Breast epithelium (tissue), 4 donors: ENCODE data around the gene PLPPR3. TPM values are rescaled to one million over a fixed set of nuclear protein-coding genes. Genes with fewer than 3 reads are reported as not detected.
A peak's percentile ranks its signal among the peaks of the same experiment; 100 is the strongest.

Experiments
- DNase-seq, 2 donors: peaks; one replicate each; pipeline ENCODE4 v3.0.0-alpha.2; 2019; ENCODE audit warnings: low spot score in 2 of 2
- H3K27ac ChIP-seq, 2 donors: fragments of 200-600 bp; sonication (generic) in 1 of 2; one replicate each; pipeline ENCODE4 v1.5.1; 2016 to 2019; ENCODE audit warnings: mild to moderate bottlenecking in 1 of 2
- H3K27me3 ChIP-seq, 2 donors: fragments of 200-600 bp; sonication (generic) in 1 of 2; one replicate each; pipeline versions ENCODE4 v1.5.1 to v1.6.0; 2017 to 2019; ENCODE audit warnings: control low read depth in 1 of 2, mild to moderate bottlenecking in 1 of 2
- H3K36me3 ChIP-seq: fragments of 200-600 bp; one replicate; pipeline ENCODE4 v1.5.1; 2019
- H3K4me1 ChIP-seq, 2 donors: fragments of 200-600 bp; sonication (generic); one replicate each; pipeline ENCODE4 v1.5.1; 2016 to 2019; ENCODE audit warnings: control low read depth in 1 of 2
- H3K4me3 ChIP-seq, 3 donors: fragments of 200-600 bp; sonication (generic); 1 replicate in 2 of 3; 2 replicates in 1 of 3; pipeline ENCODE4 v1.5.1; 2016 to 2019; ENCODE audit warnings: mild to moderate bottlenecking in 3 of 3, moderate library complexity in 2 of 3
- H3K9me3 ChIP-seq, 2 donors: fragments of 200-600 bp; sonication (generic) in 1 of 2; one replicate each; pipeline ENCODE4 v1.5.1; 2016 to 2019; ENCODE audit warnings: control low read depth in 1 of 2
- CTCF ChIP-seq, 3 donors: fragments of 450-650 bp; IDR thresholded peaks; one replicate each; pipeline ENCODE4 v1.5.1; 2016 to 2017; ENCODE audit warnings: antibody characterized with exemption in 3 of 3, mild to moderate bottlenecking in 3 of 3, moderate library complexity in 3 of 3
- POLR2A ChIP-seq: fragments of 450-650 bp; IDR thresholded peaks from one replicate; pipeline ENCODE4 v1.6.1; 2016; ENCODE audit warnings: antibody characterized with exemption, mild to moderate bottlenecking, moderate library complexity
- POLR2AphosphoS5 ChIP-seq, 3 donors: sonication (generic); formaldehyde crosslinking; IDR thresholded peaks; one replicate each; pipeline ENCODE4 v1.6.1; 2017; ENCODE audit warnings: antibody characterized with exemption in 3 of 3
- intact Hi-C: fragments of 100-400 bp; cut with DNase I; formaldehyde crosslinking; loops from one replicate; pipeline ENCODE4 v1.15.1; 2023; ENCODE audit warnings: low total_unique reads
- total RNA-seq, 3 donors: library from RNA; depleted of rRNA; stranded (reverse); fragments of >200 nt; gene quantifications; one replicate each; pipeline ENCODE4 v1.1.0, GENCODE V29; 2016

PLPPR3 gene
- total RNA-seq, 3 donors from 2014 or later: 6.9 to 9.1 TPM; not detected in 1

- Histone ChIP-seq H3K4me1 (no peaks in the 10 kb centered on the region), H3K36me3 (peaks cover 14% of the 10 kb centered on the region), H3K9me3 (no peaks in the 10 kb centered on the region), H3K27me3 (no peaks in the 10 kb centered on the region), H3K4me3 (no peak overlapping the region), H3K27ac (no peak overlapping the region)
- no peak for DNase-seq
- TF ChIP-seq POLR2AphosphoS5 (IDR thresholded peaks at IDR 0.05): no peak
- TF ChIP-seq CTCF (IDR thresholded peaks at IDR 0.05): no peak
- no peak for TF ChIP-seq POLR2A
- intact Hi-C loops: no loop called here
Observed at GRCh38 chr19:813219-814151, 8.3 kb downstream of the PLPPR3 start.

DNA sequence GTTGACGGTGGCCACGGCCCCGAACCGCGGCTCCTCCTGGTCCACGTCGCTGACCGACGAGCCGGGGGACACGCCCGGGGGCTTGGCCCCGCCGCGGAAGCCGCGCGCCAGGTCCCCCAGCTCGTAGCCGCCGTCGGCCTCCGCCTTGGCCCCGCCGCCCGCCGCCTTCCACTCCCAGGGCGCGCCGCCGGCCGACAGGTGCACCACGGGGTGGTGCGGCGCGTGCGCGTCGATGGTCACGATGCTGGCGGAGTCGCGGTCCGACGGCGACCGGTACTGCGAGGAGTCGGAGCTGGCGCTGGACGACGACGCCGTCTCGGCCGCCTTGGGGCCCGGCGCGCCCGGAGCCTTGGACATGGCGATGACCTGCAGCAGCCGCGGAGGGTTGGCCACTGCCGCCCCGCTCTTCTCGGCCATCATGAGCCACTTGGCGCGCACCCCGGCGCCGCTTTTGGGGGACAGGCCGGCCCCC is 9.0 kb downstream of the PLPPR3 start:
- intact Hi-C loops: no loop called here

GRCh38 chr19:812049-812746 is 9.6 kb downstream of the PLPPR3 start:
- Histone ChIP-seq H3K9me3 (no peaks in the 10 kb centered on the region), H3K27ac (no peak overlapping the region), H3K27me3 (no peaks in the 10 kb centered on the region), H3K36me3 (peaks cover 16% of the 10 kb centered on the region), H3K4me3 (no peak overlapping the region), H3K4me1 (no peaks in the 10 kb centered on the region)
- TF ChIP-seq CTCF (IDR thresholded peaks at IDR 0.05) (no peak), POLR2AphosphoS5 (IDR thresholded peaks at IDR 0.05) (peak in 1 of 3 donors; percentile 7)
- intact Hi-C loops: no loop called here
- DNase-seq: no peak

More for the DNA sequence above, 9.0 kb downstream of the PLPPR3 start:
- H3K27me3 ChIP-seq: no peaks in the 10 kb centered on the region
- no peak for DNase-seq
- H3K27ac ChIP-seq: no peak overlapping the region
- TF ChIP-seq POLR2AphosphoS5 (IDR thresholded peaks at IDR 0.05) (no peak), CTCF (IDR thresholded peaks at IDR 0.05) (no peak), POLR2A (no peak)
- no peaks in the 10 kb centered on the region for H3K9me3 ChIP-seq
- peaks cover 16% of the 10 kb centered on the region for H3K36me3 ChIP-seq
- no peak overlapping the region for H3K4me3 ChIP-seq
- H3K4me1 ChIP-seq: no peaks in the 10 kb centered on the region

GRCh38 chr19:811506-812048 is 10.2 kb downstream of the PLPPR3 start:
- intact Hi-C loops: no loop called here
- H3K27ac ChIP-seq: no peak overlapping the region
- H3K9me3 ChIP-seq: no peaks in the 10 kb centered on the region
- TF ChIP-seq CTCF (IDR thresholded peaks at IDR 0.05) (no peak), POLR2A (no peak), POLR2AphosphoS5 (IDR thresholded peaks at IDR 0.05) (no peak)
- H3K36me3 ChIP-seq: peaks cover 16% of the 10 kb centered on the region
- DNase-seq: no peak
- H3K4me1 ChIP-seq: no peaks in the 10 kb centered on the region
- no peak overlapping the region for H3K4me3 ChIP-seq
- no peaks in the 10 kb centered on the region for H3K27me3 ChIP-seq
